SU-DHL-6 (cell line): Measurements from ENCODE around the gene SDC1.
"Not testable (repeated sequence)": the region's sequence is repeated elsewhere in the genome, so short reads cannot be mapped to it uniquely, and the experiment has no call there.

Experiments
- H2AFZ ChIP-seq: fragments of 200-600 bp; sonication (generic); 2 replicates; pipeline ENCODE4 v1.6.1; 2014; ENCODE audit warnings: low read depth, mild to moderate bottlenecking, moderate library complexity, mixed read lengths, antibody characterized with exemption, low read length; ENCODE audit not compliant: severe bottlenecking
- H3F3A ChIP-seq: fragments of 200-600 bp; shearing (Covaris generic); 2 replicates; pipeline ENCODE4 v1.6.0; 2016; ENCODE audit warnings: antibody characterized with exemption, mild to moderate bottlenecking; ENCODE audit not compliant: insufficient read depth
- H3K27ac ChIP-seq: fragments of 200-600 bp; sonication (generic); 2 replicates; pipeline ENCODE4 v1.5.1; 2016; ENCODE audit warnings: low read depth, mild to moderate bottlenecking, low read length, moderate library complexity, mixed read lengths
- H3K27me3 ChIP-seq: fragments of 200-600 bp; sonication (generic), shearing (Covaris generic); 2 replicates; pipeline ENCODE4 v1.6.0; 2014; ENCODE audit warnings: mild to moderate bottlenecking, low read length
- H3K36me3 ChIP-seq: fragments of 200-600 bp; sonication (generic); 2 replicates; pipeline ENCODE4 v1.6.1; 2014; ENCODE audit warnings: mild to moderate bottlenecking, low read length, mixed read lengths
- H3K4me2 ChIP-seq: fragments of 300-600, 200-600 bp; shearing (Covaris generic), sonication (generic); 2 replicates; pipeline ENCODE4 v1.6.0; 2014; ENCODE audit warnings: low read length, low read depth, mild to moderate bottlenecking; ENCODE audit not compliant: poor library complexity, severe bottlenecking
- H3K4me3 ChIP-seq: fragments of 200-600 bp; sonication (generic); 2 replicates; pipeline ENCODE4 v1.5.1; 2014; ENCODE audit warnings: antibody characterized with exemption, low read length, mild to moderate bottlenecking, mixed read lengths; ENCODE audit not compliant: insufficient read depth, poor library complexity, severe bottlenecking
- H3K79me2 ChIP-seq: fragments of 200-600 bp; sonication (generic); 2 replicates; pipeline ENCODE4 v1.6.1; 2014; ENCODE audit warnings: mild to moderate bottlenecking, low read length, moderate library complexity; ENCODE audit not compliant: insufficient read depth
- H3K9ac ChIP-seq: fragments of 200-600 bp; sonication (generic); 2 replicates; pipeline ENCODE4 v1.7.0; 2014; ENCODE audit warnings: mild to moderate bottlenecking, low read length
- H3K9me2 ChIP-seq: fragments of 200-600 bp; sonication (generic); replicated peaks from 2 replicates; pipeline ENCODE4 v1.6.1; 2014; ENCODE audit warnings: low read length; ENCODE audit not compliant: insufficient read depth
- H3K9me3 ChIP-seq: fragments of 200-600 bp; sonication (generic); 2 replicates; pipeline ENCODE4 v1.6.1; 2014; ENCODE audit warnings: low read length, mixed read lengths; ENCODE audit not compliant: insufficient read depth
- H4K20me1 ChIP-seq: fragments of 200-600 bp; sonication (generic); 2 replicates; pipeline ENCODE4 v1.6.1; 2014; ENCODE audit warnings: low read depth, mild to moderate bottlenecking, antibody characterized with exemption, low read length, moderate library complexity, mixed read lengths
- EZH2phosphoT487 ChIP-seq: fragments of 200-600 bp; sonication (generic), shearing (Covaris generic); conservative IDR thresholded peaks from 2 replicates; pipeline ENCODE4 v1.6.1; 2018; ENCODE audit warnings: mild to moderate bottlenecking, antibody characterized with exemption, low read length, moderate library complexity, mixed read lengths
- TF ChIP-seq, protein P1 (sequence below): fragments of 200-600 bp; sonication (generic); IDR thresholded peaks from one replicate; pipeline ENCODE4 v1.5.1; 2017; ENCODE audit warnings: antibody characterized with exemption, mild to moderate bottlenecking, low read length, moderate library complexity; ENCODE audit not compliant: insufficient read depth, poor library complexity, severe bottlenecking

The SDC1 gene, protein sequence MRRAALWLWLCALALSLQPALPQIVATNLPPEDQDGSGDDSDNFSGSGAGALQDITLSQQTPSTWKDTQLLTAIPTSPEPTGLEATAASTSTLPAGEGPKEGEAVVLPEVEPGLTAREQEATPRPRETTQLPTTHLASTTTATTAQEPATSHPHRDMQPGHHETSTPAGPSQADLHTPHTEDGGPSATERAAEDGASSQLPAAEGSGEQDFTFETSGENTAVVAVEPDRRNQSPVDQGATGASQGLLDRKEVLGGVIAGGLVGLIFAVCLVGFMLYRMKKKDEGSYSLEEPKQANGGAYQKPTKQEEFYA

DNA sequence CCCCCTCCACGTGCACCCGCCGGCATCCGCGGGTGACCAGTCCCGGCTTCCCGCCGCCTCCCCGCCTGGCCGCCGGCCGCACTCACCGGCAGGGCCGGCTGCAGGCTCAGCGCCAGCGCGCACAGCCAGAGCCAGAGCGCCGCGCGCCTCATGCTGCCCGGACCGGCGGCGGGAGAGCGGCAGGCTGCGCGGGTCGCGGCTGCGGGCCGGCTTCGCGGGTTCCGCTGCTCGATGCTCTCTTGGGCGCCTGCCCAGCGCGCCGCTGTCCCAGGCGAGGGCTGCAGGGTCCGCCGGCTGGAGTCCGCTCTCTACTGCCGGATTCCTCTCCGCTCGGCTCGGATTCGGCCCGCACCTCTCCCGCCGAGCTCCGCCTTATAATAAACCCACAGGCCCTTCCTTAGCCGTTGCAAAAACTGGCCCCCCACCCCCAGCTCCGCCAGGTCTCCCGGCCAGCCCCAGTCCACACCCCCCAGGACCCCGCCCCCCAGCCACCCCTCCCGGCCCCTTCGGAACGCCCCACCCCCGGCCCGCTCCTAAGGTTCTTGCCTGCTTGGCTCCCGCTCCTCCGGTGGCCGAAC is at the start of gene SDC1:
TSS of gene SDC1 (minus strand) at position 415 of the 578 bp plus-strand sequence. CDS start at position 152, 263 bp downstream.
- TF ChIP-seq EZH2phosphoT487 = no peak
- TF ChIP-seq, protein P1, sequence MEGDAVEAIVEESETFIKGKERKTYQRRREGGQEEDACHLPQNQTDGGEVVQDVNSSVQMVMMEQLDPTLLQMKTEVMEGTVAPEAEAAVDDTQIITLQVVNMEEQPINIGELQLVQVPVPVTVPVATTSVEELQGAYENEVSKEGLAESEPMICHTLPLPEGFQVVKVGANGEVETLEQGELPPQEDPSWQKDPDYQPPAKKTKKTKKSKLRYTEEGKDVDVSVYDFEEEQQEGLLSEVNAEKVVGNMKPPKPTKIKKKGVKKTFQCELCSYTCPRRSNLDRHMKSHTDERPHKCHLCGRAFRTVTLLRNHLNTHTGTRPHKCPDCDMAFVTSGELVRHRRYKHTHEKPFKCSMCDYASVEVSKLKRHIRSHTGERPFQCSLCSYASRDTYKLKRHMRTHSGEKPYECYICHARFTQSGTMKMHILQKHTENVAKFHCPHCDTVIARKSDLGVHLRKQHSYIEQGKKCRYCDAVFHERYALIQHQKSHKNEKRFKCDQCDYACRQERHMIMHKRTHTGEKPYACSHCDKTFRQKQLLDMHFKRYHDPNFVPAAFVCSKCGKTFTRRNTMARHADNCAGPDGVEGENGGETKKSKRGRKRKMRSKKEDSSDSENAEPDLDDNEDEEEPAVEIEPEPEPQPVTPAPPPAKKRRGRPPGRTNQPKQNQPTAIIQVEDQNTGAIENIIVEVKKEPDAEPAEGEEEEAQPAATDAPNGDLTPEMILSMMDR = no peak
- H3K27ac ChIP-seq = no peak within 1 kb of the TSS
- no peaks in the 10 kb centered on the region for H3K79me2 ChIP-seq

DNA sequence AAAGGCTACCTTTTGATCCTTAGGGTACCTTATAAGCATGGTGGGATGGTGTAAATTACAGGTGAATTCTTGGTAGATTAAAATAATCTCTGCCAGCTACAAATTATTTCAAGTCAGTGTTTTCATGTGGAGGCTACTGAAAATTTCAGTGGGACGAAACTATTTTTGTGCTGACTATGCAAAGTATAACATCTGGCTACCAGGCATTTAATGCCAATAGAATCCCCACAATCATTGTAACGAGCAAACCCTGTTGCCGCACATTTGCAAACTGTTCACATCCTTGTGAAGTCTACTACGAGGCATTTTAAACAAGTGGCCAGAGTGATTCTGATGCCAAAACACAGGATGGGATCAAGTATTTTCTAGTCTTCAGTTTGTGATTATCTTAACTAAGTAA is 48.1 kb upstream of the SDC1 start:
- Histone ChIP-seq H3K36me3 (peaks cover 46% of the 10 kb centered on the region; the same call in 1 of the 2 replicates), H3K9me2 (no peaks in the 10 kb centered on the region), H3K9me3 (no peaks in the 10 kb centered on the region), H3K9ac (no peak overlapping the region), H4K20me1 (peaks cover 9% of the 10 kb centered on the region; the same call in 1 of the 2 replicates), H3K79me2 (no peaks in the 10 kb centered on the region; the same call in none of the 2 replicates), H3F3A (peaks cover 13% of the 10 kb centered on the region; the same call in 1 of the 2 replicates), H3K27me3 (no peaks in the 10 kb centered on the region), H3K27ac (no peak overlapping the region), H3K4me3 (no peak overlapping the region), H3K4me2 (no peak overlapping the region), H2AFZ (no peak overlapping the region)
- TF ChIP-seq, protein P1 = no peak
- no peak for TF ChIP-seq EZH2phosphoT487

More for the DNA sequence above, at the start of gene SDC1:
- H3K9me2 ChIP-seq = no peaks in the 10 kb centered on the region
- peak within 1 kb of the TSS; percentile 57 for H2AFZ ChIP-seq
- H3K4me3 ChIP-seq = peak within 1 kb of the TSS; percentile 59
- H3K36me3 ChIP-seq = no peaks in the 10 kb centered on the region
- no peaks in the 10 kb centered on the region for H3K27me3 ChIP-seq
- peak within 1 kb of the TSS; percentile 83 for H3K4me2 ChIP-seq
- H3F3A ChIP-seq = no peaks in the 10 kb centered on the region
- peak within 1 kb of the TSS; percentile 56 for H3K9ac ChIP-seq
- H4K20me1 ChIP-seq = no peaks in the 10 kb centered on the region
- H3K9me3 ChIP-seq = no peaks in the 10 kb centered on the region

DNA sequence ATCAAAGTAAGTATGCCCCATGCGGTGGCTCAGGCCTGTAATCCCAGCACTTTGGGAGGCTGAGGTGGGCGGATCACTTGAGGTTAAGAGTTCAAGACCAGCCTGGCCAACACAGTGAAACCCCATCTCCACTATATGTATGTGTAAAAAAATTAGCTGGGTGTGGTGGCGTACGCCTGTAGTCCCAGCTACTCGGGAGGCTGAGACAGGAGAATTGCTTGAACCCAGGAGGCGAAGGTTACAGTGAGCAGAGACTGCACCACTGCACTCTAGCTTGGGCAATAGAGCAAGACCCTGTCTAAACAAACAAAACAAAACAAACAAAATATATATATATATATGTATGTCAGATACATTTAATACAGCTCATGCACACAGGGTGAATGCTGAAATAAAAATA is 43.4 kb upstream of the SDC1 start:
- not testable (repeated sequence) for H3K4me2 ChIP-seq, H3F3A ChIP-seq, H3K27ac ChIP-seq, H2AFZ ChIP-seq, H3K4me3 ChIP-seq, H3K79me2 ChIP-seq, H3K27me3 ChIP-seq, H3K9me2 ChIP-seq, H3K9ac ChIP-seq, H3K9me3 ChIP-seq
- 0 out of 2 replicates have a peak, but pooled peaks cover 13% of the 10 kb centered on the region for H4K20me1 ChIP-seq
- H3K36me3 ChIP-seq = peaks cover 29% of the 10 kb centered on the region; the same call in 1 of the 2 replicates

DNA sequence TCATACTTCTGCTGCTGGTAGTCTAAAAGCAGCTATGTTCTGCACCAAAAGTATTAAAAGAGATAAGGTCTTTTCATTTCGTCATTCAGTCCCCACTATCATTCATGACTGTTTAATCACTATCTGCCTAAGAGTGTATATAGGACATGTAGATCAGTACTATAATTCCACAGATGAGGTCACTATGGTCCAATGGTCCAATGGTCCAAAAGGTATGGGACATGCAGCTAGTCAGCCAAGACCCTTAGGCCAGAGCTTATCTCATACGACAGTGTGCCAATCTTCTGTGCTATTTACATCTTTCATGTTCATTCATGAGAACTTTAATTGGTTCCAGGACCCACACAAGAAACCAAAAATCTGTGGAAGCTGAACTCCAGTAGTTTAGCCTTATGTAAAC is 42.6 kb upstream of the SDC1 start:
- Histone ChIP-seq H3K79me2 (no peaks in the 10 kb centered on the region; the same call in 1 of the 2 replicates), H3K27ac (no peak overlapping the region), H3K9me3 (no peaks in the 10 kb centered on the region), H3F3A (0 out of 2 replicates have a peak, but pooled peaks cover 5% of the 10 kb centered on the region), H4K20me1 (peaks cover 19% of the 10 kb centered on the region; the same call in 1 of the 2 replicates), H3K9ac (no peak overlapping the region), H3K4me3 (no peak overlapping the region), H3K9me2 (no peaks in the 10 kb centered on the region), H3K27me3 (no peaks in the 10 kb centered on the region), H2AFZ (no peak overlapping the region), H3K4me2 (no peak overlapping the region), H3K36me3 (peaks cover 30% of the 10 kb centered on the region; the same call in 1 of the 2 replicates)
- no peak for TF ChIP-seq EZH2phosphoT487
- TF ChIP-seq, protein P1 = no peak
